ENCODE measurements around the gene TXNDC8. TPM values are rescaled to one million over a fixed set of nuclear protein-coding genes. Genes with fewer than 3 reads are reported as not detected.

TXNDC8 gene
- total and polyA plus RNA-seq, 2 of the 13 experiments (the other 11 are each of a cell fraction or from before 2014, with no cell fraction given), result not detected

DNA sequence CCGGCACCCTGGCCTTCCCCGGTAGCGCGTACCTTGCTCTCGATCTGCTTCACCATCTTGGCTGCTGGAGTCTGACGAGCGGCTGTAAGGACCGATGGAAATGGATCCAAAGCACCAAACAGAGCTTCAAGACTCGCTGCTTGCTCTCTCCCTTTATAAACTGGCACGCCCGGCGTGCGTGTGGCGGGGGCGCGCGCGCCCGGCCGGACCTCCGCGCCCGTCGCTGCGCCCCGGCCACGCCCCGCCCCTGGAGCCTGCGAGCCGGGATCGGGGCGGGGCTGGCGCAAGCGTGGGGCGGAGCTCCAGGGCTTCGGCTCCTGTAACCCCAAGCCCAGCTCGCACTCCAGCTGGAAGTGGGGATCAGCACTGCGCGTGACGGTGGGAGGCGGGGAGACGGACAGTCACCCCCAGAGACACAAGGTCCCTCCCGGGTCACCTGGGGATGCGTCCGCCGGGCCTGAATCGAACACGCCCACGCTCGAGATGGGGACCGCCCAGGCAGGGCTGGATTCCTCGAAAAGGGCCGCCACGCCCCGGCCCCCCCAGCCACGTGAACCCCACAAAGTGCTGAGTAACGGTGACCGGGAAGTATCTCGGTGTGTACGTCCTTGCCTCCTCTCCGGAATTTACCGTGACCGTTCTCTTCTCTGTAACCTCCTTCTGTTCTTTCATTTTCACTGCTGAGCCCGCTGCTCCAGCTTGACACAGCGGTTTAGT is 81.1 kb downstream of the TXNDC8 start, which contains the start of gene TXN (continued):
- no peak for TF ChIP-seq ZNF768 (CRISPR knock-in tag; IDR thresholded peaks at IDR 0.05)
- no peak for TF ChIP-seq STAT5B (CRISPR knock-in tag; IDR thresholded peaks at IDR 0.05)

- H3K9ac ChIP-seq (ENCODE audit: insufficient read depth, low read depth, low read length), result peak overlapping the region; percentile 91
- H2AFZ ChIP-seq (ENCODE audit: low read length), result no peak overlapping the region
- H3K4me3 ChIP-seq (replicated peaks in 1 of 3; ENCODE audit: insufficient read depth in 1 of 3, low read depth in 2 of 3, low read length in 3 of 3), result peak overlapping the region; percentile 69 to 95 (median 90)
- H3K79me2 ChIP-seq (ENCODE audit: insufficient read depth, low read length), result peaks cover 65% of the 10 kb centered on the region
- H4K20me1 ChIP-seq (ENCODE audit: insufficient read depth, low read length), result peaks cover 40% of the 10 kb centered on the region
- CTCF ChIA-PET (ENCODE audit: low intra/inter-chr PET ratio, low total read pairs), result no interaction called here
- in situ Hi-C loops (cut with HindIII; ENCODE audit: extremely low pct_ligation_motif_present, low pct_unique_long_range_greater_than_20kb), result loop anchor here (5.0 kb wide), 1 partner anchor 73 kb away; no protein-coding TSS in a partner anchor
- 2% methylated on average over 24 of the region's 81 CpGs for WGBS (ENCODE audit: low lambda C conversion rate)
- H3K4me2 ChIP-seq (ENCODE audit: low read depth, low read length), result peak overlapping the region; percentile 96
- POLR2A ChIA-PET, result interaction anchor here (0.7 to 2.4 kb wide), 18 partner anchors 10 to 966 kb away, joined by 3 to 30 read pairs (median 8); no protein-coding TSS in a partner anchor
- no peaks in the 10 kb centered on the region for H3K9me3 ChIP-seq (ENCODE audit: low read length)
- BruUV-seq (replicated peaks), result no TSS peak
- H3K36me3 ChIP-seq (replicated peaks in 1 of 2; ENCODE audit: control insufficient read depth in 1 of 2, insufficient read depth in 2 of 2, low read length in 2 of 2), result no peaks in the 10 kb centered on the region
- FAIRE-seq, result no peak
- H3K4me1 ChIP-seq (ENCODE audit: insufficient read depth, low read length), result peaks cover 55% of the 10 kb centered on the region
- peak; percentile 29 for DNase-seq (ENCODE audit: low spot score)
- intact Hi-C loops (cut with micrococcal nuclease; ENCODE audit: unreplicated experiment), result loop anchor here (2.0 kb wide), 1 partner anchor 35 kb away; no protein-coding TSS in a partner anchor
- H3K27ac ChIP-seq (ENCODE audit: extremely low read length, insufficient read depth, low read length), result peak overlapping the region; percentile 90
- no peaks in the 10 kb centered on the region; a peak in 1 of 5 replicates for H3K27me3 ChIP-seq (ENCODE audit: control insufficient read depth in 1 of 2, insufficient read depth in 2 of 2, low read length in 2 of 2)
- peak; percentile 55 for ATAC-seq
- TF ChIP-seq ZFP1 (CRISPR knock-in tag; IDR thresholded peaks at IDR 0.05) (no peak; the same call in 1 of the 2 replicates), RXRA (CRISPR knock-in tag; IDR thresholded peaks at IDR 0.05) (no peak), SOX13 (IDR thresholded peaks at IDR 0.05) (no peak), SOX13 (CRISPR knock-in tag; conservative IDR thresholded peaks at IDR 0.05 in 1 of 2, IDR thresholded peaks at IDR 0.05 in 1 of 2) (peak in 1 of 2 experiments; percentile 22; a peak in 1 of 4 replicates), GABPA (IDR thresholded peaks at IDR 0.05; ENCODE audit: low read depth, low read length) (peak; percentile 56; the same call in 1 of the 2 replicates), GABPA (CRISPR knock-in tag; IDR thresholded peaks at IDR 0.05; ENCODE audit: low read depth) (peak; percentile 77), ZFX (CRISPR knock-in tag; IDR thresholded peaks at IDR 0.05; ENCODE audit: low read depth) (peak; percentile 85), ZNF44 (CRISPR knock-in tag; IDR thresholded peaks at IDR 0.05) (0 out of 2 replicates have a peak, but pooled peaks have one; percentile 50), ZMAT3 (CRISPR knock-in tag; conservative IDR thresholded peaks at IDR 0.05) (0 out of 2 replicates have a peak, but pooled peaks have one; percentile 43)
- TF ChIP-seq, protein P1, sequence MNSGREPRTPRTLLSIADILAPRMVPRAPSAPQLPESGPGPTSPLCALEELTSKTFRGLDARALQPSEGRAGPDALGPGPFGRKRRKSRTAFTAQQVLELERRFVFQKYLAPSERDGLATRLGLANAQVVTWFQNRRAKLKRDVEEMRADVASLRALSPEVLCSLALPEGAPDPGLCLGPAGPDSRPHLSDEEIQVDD (CRISPR knock-in tag; IDR thresholded peaks at IDR 0.05; ENCODE audit: borderline replicate concordance), result peak; percentile 73; the same call in 1 of the 2 replicates
- TF ChIP-seq, protein P2, sequence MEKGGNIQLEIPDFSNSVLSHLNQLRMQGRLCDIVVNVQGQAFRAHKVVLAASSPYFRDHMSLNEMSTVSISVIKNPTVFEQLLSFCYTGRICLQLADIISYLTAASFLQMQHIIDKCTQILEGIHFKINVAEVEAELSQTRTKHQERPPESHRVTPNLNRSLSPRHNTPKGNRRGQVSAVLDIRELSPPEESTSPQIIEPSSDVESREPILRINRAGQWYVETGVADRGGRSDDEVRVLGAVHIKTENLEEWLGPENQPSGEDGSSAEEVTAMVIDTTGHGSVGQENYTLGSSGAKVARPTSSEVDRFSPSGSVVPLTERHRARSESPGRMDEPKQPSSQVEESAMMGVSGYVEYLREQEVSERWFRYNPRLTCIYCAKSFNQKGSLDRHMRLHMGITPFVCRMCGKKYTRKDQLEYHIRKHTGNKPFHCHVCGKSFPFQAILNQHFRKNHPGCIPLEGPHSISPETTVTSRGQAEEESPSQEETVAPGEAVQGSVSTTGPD (CRISPR knock-in tag; IDR thresholded peaks at IDR 0.05), result 0 out of 2 replicates have a peak, but pooled peaks have one; percentile 22
- TF ChIP-seq, protein P3, sequence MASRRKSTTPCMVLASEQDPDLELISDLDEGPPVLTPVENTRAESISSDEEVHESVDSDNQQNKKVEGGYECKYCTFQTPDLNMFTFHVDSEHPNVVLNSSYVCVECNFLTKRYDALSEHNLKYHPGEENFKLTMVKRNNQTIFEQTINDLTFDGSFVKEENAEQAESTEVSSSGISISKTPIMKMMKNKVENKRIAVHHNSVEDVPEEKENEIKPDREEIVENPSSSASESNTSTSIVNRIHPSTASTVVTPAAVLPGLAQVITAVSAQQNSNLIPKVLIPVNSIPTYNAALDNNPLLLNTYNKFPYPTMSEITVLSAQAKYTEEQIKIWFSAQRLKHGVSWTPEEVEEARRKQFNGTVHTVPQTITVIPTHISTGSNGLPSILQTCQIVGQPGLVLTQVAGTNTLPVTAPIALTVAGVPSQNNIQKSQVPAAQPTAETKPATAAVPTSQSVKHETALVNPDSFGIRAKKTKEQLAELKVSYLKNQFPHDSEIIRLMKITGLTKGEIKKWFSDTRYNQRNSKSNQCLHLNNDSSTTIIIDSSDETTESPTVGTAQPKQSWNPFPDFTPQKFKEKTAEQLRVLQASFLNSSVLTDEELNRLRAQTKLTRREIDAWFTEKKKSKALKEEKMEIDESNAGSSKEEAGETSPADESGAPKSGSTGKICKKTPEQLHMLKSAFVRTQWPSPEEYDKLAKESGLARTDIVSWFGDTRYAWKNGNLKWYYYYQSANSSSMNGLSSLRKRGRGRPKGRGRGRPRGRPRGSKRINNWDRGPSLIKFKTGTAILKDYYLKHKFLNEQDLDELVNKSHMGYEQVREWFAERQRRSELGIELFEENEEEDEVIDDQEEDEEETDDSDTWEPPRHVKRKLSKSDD (CRISPR knock-in tag; IDR thresholded peaks at IDR 0.05; ENCODE audit: low read depth), result no peak
Measured at GRCh38 chr9:110255463-110256379, 81.9 kb downstream of the TXNDC8 start.

Measured in HepG2 (cell line).